ENCODE results near the gene FGFRL1. TPM values are rescaled to one million over a fixed set of nuclear protein-coding genes. Genes with fewer than 3 reads are reported as not detected.
A peak's percentile ranks its signal among the peaks of the same experiment; 100 is the strongest.

The FGFRL1 gene
- total RNA-seq, 1 donor from 2014 or later, result 2.3 TPM

GRCh38 chr4:1023075-1023640, 11.7 kb downstream of the FGFRL1 start:
- DNase-seq, result no peak

- no peak for DNase-seq
Observed at GRCh38 chr4:1023895-1024740, 12.7 kb downstream of the FGFRL1 start.

GRCh38 chr4:1024882-1025545, 13.6 kb downstream of the FGFRL1 start:
- no peak for DNase-seq

GRCh38 chr4:1026115-1026514, 14.7 kb downstream of the FGFRL1 start:
- DNase-seq, result no peak

GRCh38 chr4:1027219-1027914, 15.9 kb downstream of the FGFRL1 start:
- no peak for DNase-seq

- DNase-seq, result no peak
Observed at GRCh38 chr4:1027915-1028238, 16.5 kb downstream of the FGFRL1 start.

GRCh38 chr4:1028574-1029220, 17.3 kb downstream of the FGFRL1 start:
- no peak for DNase-seq

- DNase-seq, result no peak
Observed at GRCh38 chr4:1029529-1029928, 18.1 kb downstream of the FGFRL1 start.

GRCh38 chr4:1030031-1030430, 18.6 kb downstream of the FGFRL1 start:
- no peak for DNase-seq

GRCh38 chr4:1030559-1030958, 19.1 kb downstream of the FGFRL1 start:
- no peak for DNase-seq

GRCh38 chr4:1031346-1031745, 19.9 kb downstream of the FGFRL1 start:
- DNase-seq, result no peak

GRCh38 chr4:1031956-1032795, 20.8 kb downstream of the FGFRL1 start:
- no peak for DNase-seq

- DNase-seq, result no peak
Observed at GRCh38 chr4:1032861-1033260, 21.4 kb downstream of the FGFRL1 start.

- DNase-seq, result peak; percentile 43
Observed at GRCh38 chr4:1033840-1034551, 22.6 kb downstream of the FGFRL1 start.

GRCh38 chr4:1035510-1035909, 24.1 kb downstream of the FGFRL1 start:
- DNase-seq, result peak; percentile 65

GRCh38 chr4:1036095-1036494, 24.7 kb downstream of the FGFRL1 start:
- DNase-seq, result no peak

GRCh38 chr4:1036976-1037810, 25.8 kb downstream of the FGFRL1 start:
- no peak for DNase-seq

- DNase-seq, result no peak
Observed at GRCh38 chr4:1038948-1039492, 27.6 kb downstream of the FGFRL1 start.

GRCh38 chr4:1039493-1040343, 28.3 kb downstream of the FGFRL1 start:
- no peak for DNase-seq
